ENCODE results near the gene IER3. TPM values are rescaled to one million over a fixed set of nuclear protein-coding genes. Genes with fewer than 3 reads are reported as not detected.
A peak's percentile ranks its signal among the peaks of the same experiment; 100 is the strongest.
"Not testable (repeated sequence)": the region's sequence is repeated elsewhere in the genome, so short reads cannot be mapped to it uniquely, and the experiment has no call there.

Gene IER3
- total RNA-seq, 1 donor from 2014 or later, result 285 TPM

DNA sequence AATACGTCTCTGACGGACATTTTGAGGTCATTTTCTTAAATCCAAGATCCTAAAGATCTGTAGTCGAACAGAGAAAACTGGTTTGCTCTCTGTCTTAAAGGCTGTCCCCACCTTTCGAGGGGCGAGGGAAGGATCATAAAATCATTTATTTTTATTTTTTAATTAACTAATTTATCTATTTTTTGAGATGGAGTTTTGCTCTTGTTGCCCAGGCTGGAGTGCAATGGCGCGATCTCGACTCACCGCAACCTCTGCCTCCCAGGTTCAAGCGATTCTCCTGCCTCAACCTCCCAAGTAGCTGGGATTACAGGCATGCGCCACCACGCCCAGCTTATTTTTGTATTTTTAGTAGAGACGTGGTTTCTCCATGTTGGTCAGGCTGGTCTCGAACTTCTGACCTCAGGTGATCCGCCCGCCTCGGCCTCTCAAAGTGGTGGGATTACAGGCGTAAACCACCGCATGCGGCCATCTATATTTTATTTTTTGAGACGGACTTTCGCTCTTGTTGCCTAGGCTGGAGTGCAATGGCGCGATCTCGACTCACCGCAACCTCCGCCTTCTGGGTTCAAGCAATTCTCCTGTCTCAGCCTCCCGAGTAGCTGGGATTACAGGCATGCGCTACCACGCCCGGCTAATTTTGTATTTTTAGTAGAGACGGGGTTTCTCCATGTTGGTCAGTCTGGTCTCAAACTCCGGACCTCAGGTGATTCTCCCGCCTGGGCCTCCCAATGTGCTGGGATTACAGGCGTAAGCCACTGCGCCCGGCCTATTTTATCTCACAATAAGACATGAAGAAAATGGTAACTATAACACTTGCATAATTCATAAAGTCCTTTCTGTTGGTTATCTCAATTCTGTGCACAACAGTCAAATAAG, 26.3 kb downstream of the IER3 start:
- intact Hi-C loops (cut with DNase I), result loop anchor here (1.0 kb wide), 3 partner anchors 31 to 101 kb away; partner anchors contain the start of genes MRPS18B and PPP1R10
- DNase-seq (ENCODE audit: low spot score), result not testable (repeated sequence)

DNA sequence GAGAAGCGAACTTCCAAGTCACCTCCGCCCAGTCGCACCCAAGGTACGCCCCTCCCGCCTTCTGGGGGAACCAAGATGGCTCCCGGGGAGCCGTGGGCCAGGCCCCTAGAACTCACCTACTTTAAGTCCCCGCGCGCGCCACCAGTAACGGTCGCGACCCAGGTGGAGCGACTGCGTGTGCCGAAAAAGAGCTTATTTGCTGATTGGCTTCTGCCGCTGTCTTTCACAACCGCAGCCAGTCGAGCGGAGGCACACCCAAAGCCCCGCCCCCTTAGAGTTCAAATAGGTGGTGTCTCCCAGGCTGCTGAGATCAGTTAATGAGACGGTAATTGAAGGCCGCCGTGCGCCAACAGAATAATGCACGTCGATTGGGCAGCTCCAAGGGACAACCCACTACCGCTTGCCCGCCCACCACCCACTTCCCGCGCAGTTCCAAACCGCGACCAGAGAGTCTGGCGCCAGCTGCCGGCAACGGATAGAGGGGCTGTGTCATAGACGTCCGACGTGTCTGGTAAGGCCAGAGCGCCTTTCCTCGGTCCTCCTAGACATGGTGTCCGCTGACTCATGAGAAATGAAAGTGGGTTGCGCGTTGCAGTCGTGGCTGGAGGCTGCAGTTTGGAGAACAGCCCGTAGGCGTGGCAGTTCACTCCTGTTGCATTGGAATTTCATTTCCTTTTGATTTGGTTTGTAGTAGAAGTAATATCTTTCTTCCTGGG, 27.1 kb downstream of the IER3 start, which contains the start of gene MDC1:
TSS of gene MDC1 (minus strand) at position 153 of the 716 bp plus-strand sequence. CDS start 2,106 bp downstream, outside the sequence.
- peak; percentile 100 for DNase-seq (ENCODE audit: low spot score)
- intact Hi-C loops (cut with DNase I), result loop anchor here (1.0 kb wide), 3 partner anchors 30 to 100 kb away; partner anchors contain the start of genes MRPS18B and PPP1R10

DNA sequence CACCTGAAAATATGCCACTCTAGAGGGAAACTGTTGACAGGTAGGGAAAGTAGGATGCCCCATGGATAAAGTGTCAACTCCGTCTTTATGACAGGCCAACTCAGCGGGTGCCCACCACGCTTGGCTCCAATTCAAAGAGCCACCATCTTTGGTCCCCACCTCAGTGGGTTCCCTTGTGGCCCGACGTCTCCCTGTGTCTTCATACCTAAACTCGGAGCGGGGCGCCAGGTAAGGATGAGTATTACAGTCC, 27.5 kb downstream of the IER3 start:
- DNase-seq (ENCODE audit: low spot score), result no peak
- intact Hi-C loops (cut with DNase I), result loop anchor here (1.0 kb wide), 3 partner anchors 30 to 100 kb away; partner anchors contain the start of genes MRPS18B and PPP1R10

DNA sequence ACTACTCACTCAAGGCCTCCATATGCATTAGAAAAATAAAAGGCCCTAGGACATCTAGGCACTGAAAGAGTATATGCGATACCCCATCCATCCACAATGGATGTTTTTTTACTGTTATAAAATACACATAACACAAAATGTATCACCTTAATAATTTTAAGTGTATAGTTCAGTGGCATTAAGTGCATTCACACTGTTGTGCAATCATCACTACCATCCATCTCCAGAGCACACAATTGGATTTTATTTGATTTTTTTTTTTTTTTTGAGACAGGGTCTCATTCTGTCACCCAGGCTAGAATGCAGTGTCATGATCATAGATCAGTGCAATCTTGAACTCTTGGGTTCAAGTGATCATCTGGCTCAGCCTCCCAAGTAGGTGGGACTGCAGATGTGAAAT, 30.1 kb downstream of the IER3 start:
- intact Hi-C loops (cut with DNase I), result no loop called here
- no peak for DNase-seq (ENCODE audit: low spot score)

DNA sequence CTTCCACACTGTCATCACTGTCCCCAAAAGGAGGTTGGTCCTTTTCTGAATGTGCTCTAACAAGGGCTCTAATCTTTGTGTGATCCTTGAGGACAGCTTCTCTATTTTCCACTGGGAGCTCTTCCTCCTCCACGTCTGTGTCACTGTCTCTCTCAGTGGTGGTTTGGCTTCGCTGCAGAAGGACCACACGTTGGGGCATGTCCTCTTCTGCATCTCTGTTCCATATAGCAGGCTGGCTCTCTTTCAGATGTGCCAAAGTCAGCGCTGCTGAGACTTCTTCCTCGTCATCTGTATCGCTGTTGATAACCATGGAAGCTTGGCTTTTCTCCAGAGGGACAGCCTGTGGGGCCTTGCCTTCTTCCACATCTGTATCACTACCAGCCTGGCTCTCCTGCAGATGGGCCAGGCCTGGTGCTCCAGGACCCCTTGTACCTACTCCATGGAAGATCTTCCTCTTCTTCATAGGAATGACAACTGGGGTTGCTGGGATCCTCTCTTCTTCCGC, 31.9 kb downstream of the IER3 start:
- DNase-seq (ENCODE audit: low spot score), result no peak
- intact Hi-C loops (cut with DNase I), result no loop called here

DNA sequence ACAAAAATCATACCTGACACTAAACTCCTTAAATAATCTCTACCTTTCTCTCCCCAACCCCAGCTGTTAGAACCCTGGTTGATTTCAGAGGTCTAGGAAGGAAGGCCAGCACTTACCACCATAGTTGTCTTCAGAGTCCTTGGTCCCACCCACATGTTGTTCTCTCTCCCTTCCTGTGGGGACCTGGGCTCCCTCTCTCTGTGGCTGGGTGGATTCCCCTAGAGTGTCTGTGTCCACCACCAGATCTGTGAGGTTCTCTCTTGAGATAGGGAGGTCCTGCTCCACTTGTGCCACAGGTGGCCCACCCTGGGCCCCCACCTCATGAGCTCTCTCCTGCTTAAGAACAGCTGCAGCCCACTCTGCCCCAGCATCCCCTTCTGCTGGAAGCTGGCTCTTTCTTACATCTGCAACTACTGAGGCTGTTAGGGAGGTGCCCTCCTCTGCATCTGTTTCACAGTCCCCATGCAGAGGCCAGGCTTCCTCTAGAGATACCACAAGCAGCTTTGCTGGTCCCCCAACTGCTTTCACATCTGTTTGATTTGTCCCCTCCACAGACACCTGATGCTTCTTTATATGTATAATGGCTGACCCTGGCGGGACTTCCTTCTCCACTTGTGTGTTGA, 32.5 kb downstream of the IER3 start:
- intact Hi-C loops (cut with DNase I), result no loop called here
- DNase-seq (ENCODE audit: low spot score), result no peak

DNA sequence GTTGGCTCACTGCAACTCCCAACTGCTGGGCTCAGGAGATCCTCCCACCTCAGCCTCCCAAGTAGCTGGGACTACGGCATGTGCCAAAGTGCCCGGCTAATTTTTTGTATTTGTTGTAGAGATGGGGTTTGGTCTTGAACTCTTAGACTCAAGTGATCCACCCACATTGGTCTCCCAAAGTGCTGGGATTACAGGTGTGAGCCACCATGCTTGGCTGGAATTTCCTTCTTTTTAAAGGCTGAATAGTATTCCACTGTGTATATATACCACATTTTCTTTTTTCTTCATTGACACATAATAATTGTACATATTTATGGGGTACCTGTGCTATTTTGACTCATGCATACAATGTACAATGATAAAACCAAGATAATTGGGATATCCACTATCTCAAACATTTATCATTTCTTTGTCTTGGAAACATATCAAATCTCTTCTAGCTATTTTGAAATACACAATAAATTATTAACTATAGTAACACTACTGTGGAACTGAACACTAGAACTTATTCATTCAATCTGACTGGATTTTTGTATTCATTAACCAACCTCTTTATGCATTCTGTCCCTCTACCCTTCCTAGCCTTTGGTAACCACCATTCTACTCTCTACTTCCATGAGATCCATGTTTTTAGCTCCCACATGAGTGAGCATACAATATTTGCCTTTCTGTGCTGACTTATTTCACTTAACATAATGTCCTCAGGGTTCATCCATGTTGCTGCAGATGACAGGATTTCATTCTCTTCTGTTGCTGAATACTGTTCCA, 35.1 kb downstream of the IER3 start:
- intact Hi-C loops (cut with DNase I), result no loop called here
- DNase-seq (ENCODE audit: low spot score), result no peak

DNA sequence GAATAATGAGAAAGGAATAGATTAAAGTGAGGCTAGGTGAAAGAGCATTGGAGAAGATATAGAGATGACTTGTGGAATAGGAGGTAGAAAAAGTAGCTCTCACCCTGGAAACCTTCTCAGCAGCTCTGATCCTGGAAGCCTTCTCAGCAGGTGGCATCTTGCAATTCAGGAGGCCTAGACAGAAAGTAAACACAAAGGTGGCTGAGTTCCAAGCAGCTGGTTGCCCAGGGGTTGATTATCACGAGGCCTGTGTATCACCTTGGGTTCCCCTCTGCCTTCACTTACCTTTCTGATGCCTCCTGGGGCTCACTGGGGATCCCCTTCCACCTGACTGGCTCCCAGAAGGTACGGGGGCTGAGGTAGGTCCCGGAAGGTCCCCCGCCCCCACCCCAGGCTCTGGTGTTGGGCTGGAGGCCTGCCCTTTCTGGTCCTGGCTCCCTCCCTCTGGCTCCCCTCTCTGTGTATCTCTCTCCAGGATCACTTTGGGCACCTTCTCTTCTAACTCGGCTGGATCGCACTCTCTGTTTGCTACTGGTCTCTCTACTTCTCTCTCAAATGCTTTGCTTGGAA, 37.0 kb downstream of the IER3 start:
- no peak for DNase-seq (ENCODE audit: low spot score)
- intact Hi-C loops (cut with DNase I), result no loop called here

DNA sequence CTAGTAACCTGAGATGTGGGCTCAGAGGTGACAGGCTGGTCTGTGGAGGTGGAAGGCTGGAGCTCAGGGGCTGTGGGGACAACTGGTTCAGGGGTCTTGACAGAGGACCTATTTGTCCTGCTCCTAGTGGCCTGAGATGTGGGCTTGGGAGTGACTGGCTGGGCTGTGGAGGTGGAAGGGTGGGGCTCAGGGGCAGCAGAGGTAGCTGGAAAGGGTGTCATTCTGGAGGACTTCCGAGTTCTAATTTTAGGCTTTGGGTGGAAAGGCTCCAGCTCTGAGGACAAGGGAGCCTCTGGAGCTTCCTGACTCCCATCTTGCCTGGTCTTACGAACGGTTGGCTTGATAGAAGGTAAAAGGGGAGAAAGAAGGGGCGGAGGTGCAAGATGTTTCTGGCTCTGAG, 38.7 kb downstream of the IER3 start:
- DNase-seq (ENCODE audit: low spot score), result no peak
- intact Hi-C loops (cut with DNase I), result no loop called here

DNA sequence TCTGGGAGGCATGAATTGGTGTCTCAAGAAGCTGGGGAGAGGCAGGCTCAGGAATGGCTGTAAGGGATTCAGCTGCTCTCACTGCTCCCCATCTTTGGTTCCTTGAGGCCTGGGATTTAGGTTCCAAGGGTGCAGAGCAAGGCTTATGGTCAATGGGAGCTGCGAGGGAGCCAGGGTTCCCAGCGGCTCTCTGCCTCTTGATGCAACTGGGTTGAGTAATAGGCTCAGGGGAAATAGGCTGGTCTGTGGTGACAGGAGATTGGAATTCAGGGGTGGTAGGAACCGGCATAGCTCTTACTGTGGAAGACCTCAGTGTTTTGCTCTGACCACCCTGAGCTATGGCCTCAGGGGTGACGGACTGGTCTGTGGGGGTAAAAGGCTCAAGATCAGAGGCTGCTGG, 40.5 kb downstream of the IER3 start:
- no peak for DNase-seq (ENCODE audit: low spot score)
- intact Hi-C loops (cut with DNase I), result no loop called here

DNA sequence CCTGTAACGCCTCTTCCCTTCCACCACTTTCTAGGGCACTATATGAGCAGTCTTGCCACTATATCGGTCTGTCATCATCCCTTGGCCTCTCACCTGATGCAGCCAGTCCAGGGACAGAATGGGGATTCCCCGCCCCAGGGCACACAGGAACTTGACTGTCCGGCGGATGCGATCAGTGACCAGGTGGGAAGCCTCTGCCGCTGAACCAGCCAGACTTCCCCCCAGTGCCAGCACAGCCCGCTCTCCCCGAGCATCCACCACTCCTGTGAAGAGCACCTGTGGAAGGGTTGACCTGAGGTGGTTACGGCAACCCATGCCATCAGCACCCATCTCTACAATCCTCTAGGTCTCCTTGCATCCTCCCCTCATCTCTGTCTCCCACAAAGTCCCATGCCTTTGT, 41.3 kb downstream of the IER3 start:
- intact Hi-C loops (cut with DNase I), result no loop called here
- no peak for DNase-seq (ENCODE audit: low spot score)

DNA sequence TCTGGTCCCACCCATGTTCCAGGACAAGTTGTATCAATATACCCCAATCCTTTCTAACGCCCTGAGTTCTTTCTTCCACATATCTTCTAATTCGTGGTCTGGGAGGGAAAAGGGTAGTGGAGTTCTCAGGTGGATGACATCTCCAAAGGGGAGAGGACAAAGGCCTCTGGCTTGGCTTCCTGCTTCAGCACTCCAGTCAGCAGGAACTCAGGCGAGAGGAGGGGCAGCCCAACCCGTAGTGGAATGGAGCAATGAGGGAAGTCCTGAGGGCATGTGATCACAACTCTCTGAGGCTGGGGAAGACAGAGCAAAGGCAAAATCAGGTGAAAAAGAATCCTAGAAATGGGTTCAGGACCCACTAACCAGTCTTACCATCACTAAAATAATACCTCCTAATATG, 44.0 kb downstream of the IER3 start:
- no peak for DNase-seq (ENCODE audit: low spot score)
- intact Hi-C loops (cut with DNase I), result no loop called here

DNA sequence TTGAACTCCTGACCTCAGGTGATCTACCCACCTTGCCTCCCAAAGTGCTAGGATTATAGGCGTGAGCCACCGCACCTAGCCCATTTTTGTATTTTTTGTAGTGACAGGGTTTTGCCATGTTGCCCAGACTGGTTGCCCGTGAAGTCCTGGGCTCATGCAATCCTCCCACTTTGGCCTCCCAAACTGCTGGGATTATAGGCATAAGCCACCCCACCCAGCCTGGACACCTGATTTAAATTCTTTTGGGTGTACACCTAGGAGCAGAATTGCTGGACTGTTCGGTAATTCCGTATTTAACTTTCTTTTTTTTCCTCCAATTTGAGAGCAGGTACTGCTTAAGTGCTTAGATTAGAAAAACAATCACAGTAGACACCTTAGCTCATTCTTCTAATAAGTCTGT, 47.9 kb downstream of the IER3 start:
- DNase-seq (ENCODE audit: low spot score), result no peak
- intact Hi-C loops (cut with DNase I), result no loop called here

Other genes with a start within 250 kb of the IER3 start
- 19.6 TPM for gene GNL1, start 188.1 kb downstream of the IER3 start, total RNA-seq
- gene PRR3, start 187.3 kb downstream of the IER3 start, total RNA-seq, result 3.2 TPM
- gene ABCF1, start 173.1 kb downstream of the IER3 start, total RNA-seq, result 44.2 TPM
- gene PPP1R10, start 127.3 kb downstream of the IER3 start, total RNA-seq, result 30.0 TPM
- gene MRPS18B, start 126.7 kb downstream of the IER3 start, total RNA-seq, result 96.1 TPM
- gene ATAT1, start 117.7 kb downstream of the IER3 start, total RNA-seq, result 4.3 TPM
- gene C6orf136, start 97.4 kb downstream of the IER3 start, total RNA-seq, result 49.1 TPM
- gene DHX16, start 71.5 kb downstream of the IER3 start, total RNA-seq, result 21.6 TPM
- gene PPP1R18, start 57.9 kb downstream of the IER3 start, total RNA-seq, result 37.7 TPM
- 4.3 TPM for gene NRM, start 53.6 kb downstream of the IER3 start, total RNA-seq
- gene MDC1, start 27.3 kb downstream of the IER3 start, total RNA-seq, result 23.1 TPM
- gene TUBB, start 24.2 kb downstream of the IER3 start, total RNA-seq, result 215 TPM
- gene FLOT1, start 1.9 kb downstream of the IER3 start, total RNA-seq, result 251 TPM
- 61.4 TPM for gene DDR1, start 140.0 kb upstream of the IER3 start, total RNA-seq
- gene GTF2H4, start 163.7 kb upstream of the IER3 start, total RNA-seq, result 16.0 TPM
- 24.7 TPM for gene VARS2, start 169.7 kb upstream of the IER3 start, total RNA-seq
- gene SFTA2, start 187.6 kb upstream of the IER3 start, total RNA-seq, result not detected
- not detected for gene MUCL3, start 196.4 kb upstream of the IER3 start, total RNA-seq
- not detected for gene MUC21, start 239.2 kb upstream of the IER3 start, total RNA-seq